HepG2 (cell line): ENCODE data around the gene CEP68. TPM values are rescaled to one million over a fixed set of nuclear protein-coding genes. Genes with fewer than 3 reads are reported as not detected.

Experiments
- ETV6 ChIP-seq: sonication (generic); formaldehyde crosslinking; conservative IDR thresholded peaks from 2 replicates; pipeline ENCODE4 v1.4.0; 2020; ENCODE audit warnings: missing genetic modification reagents
- KDM1A ChIP-seq: IDR thresholded peaks from 2 replicates; pipeline ENCODE4 v1.6.1; 2016; ENCODE audit warnings: missing compliant biosample characterization
- MIXL1 ChIP-seq: IDR thresholded peaks from 2 replicates; pipeline ENCODE4 v1.6.1; 2016
- MYC ChIP-seq: sonication (generic); formaldehyde crosslinking; IDR thresholded peaks from 2 replicates; pipeline ENCODE4 v1.9.0; 2021; ENCODE audit warnings: missing genetic modification reagents, borderline replicate concordance
- PAX8 ChIP-seq: sonication (generic); formaldehyde crosslinking; IDR thresholded peaks from 2 replicates; pipeline ENCODE4 v1.8.0; 2022; ENCODE audit warnings: mild to moderate bottlenecking, missing genetic modification reagents, borderline replicate concordance
- PCBP2 ChIP-seq: fragments of 200-400 bp; formaldehyde crosslinking; optimal IDR thresholded peaks from 2 replicates; pipeline ENCODE3; 2018; ENCODE audit warnings: low read length, low read depth; ENCODE audit not compliant: poor library complexity, severe bottlenecking
- PHF21A ChIP-seq: sonication (generic); formaldehyde crosslinking; IDR thresholded peaks from 2 replicates; pipeline ENCODE4 v1.5.0; 2020; ENCODE audit warnings: mild to moderate bottlenecking, missing genetic modification reagents
- SALL2 ChIP-seq: sonication (generic); formaldehyde crosslinking; IDR thresholded peaks from 2 replicates; pipeline ENCODE4 v1.8.1; 2023; ENCODE audit warnings: mild to moderate bottlenecking, missing genetic modification reagents, inconsistent platforms
- ZBED4 ChIP-seq: sonication (generic); formaldehyde crosslinking; IDR thresholded peaks from 2 replicates; pipeline ENCODE4 v1.4.0; 2020; ENCODE audit warnings: missing genetic modification reagents, borderline replicate concordance
- ZEB1 ChIP-seq: IDR thresholded peaks from 2 replicates; pipeline ENCODE4 v1.6.1; 2012; ENCODE audit warnings: mild to moderate bottlenecking, low read depth, inconsistent platforms; ENCODE audit not compliant: insufficient replicate concordance
- ZFP62 ChIP-seq: sonication (generic); formaldehyde crosslinking; IDR thresholded peaks from 2 replicates; pipeline ENCODE4 v1.4.0; 2020; ENCODE audit warnings: missing genetic modification reagents
- ZFYVE20 ChIP-seq: sonication (generic); formaldehyde crosslinking; IDR thresholded peaks from 2 replicates; pipeline ENCODE4 v1.8.0; 2023; ENCODE audit warnings: low read depth, mild to moderate bottlenecking, moderate library complexity, missing genetic modification reagents, borderline replicate concordance
- ZNF251 ChIP-seq: sonication (generic); formaldehyde crosslinking; IDR thresholded peaks from 2 replicates; pipeline ENCODE4 v1.9.0; 2021; ENCODE audit warnings: mild to moderate bottlenecking, missing genetic modification reagents
- ZNF329 ChIP-seq: sonication (generic); formaldehyde crosslinking; IDR thresholded peaks from 2 replicates; pipeline ENCODE4 v1.9.0; 2021; ENCODE audit warnings: low read depth, mild to moderate bottlenecking, missing genetic modification reagents
- ZNF547 ChIP-seq: sonication (generic); formaldehyde crosslinking; IDR thresholded peaks from 2 replicates; pipeline ENCODE4 v1.5.1; 2020; ENCODE audit warnings: mild to moderate bottlenecking, missing genetic modification reagents
- ZNF550 ChIP-seq: sonication (generic); formaldehyde crosslinking; IDR thresholded peaks from 2 replicates; pipeline ENCODE4 v1.4.0; 2020; ENCODE audit warnings: mild to moderate bottlenecking, missing genetic modification reagents, borderline replicate concordance
- ZSCAN30 ChIP-seq: sonication (generic); formaldehyde crosslinking; IDR thresholded peaks from 2 replicates; pipeline ENCODE4 v1.5.0; 2020; ENCODE audit warnings: mild to moderate bottlenecking, missing genetic modification reagents
- polyA plus RNA-seq, 8 experiments: library from polyadenylated mRNA; depleted of rRNA in 3 of 8; stranded (reverse) in 7 of 8; unstranded in 1 of 8; fragments of >200 nt; fragmentation: Illumina TruSeq in 4 of 8; extraction: Trizol in 4 of 8; gene quantifications; 2 replicates each; pipeline versions ENCODE4 v1.2.1 to v1.2.3, GENCODE V29; 2011 to 2016; ENCODE audit warnings: low read depth in 4 of 8, missing spikeins in 1 of 8, mixed read lengths in 1 of 8; ENCODE audit not compliant: insufficient read depth in 1 of 8
- total RNA-seq, 5 experiments: library from RNA; depleted of rRNA; stranded (reverse); fragments of >200 nt; fragmentation: Illumina TruSeq; extraction: Trizol; gene quantifications; 2 replicates each; pipeline ENCODE4 v1.2.3, GENCODE V29; 2016; ENCODE audit warnings: low read depth in 1 of 5
- TF ChIP-seq, protein P1 (sequence below): sonication (generic); formaldehyde crosslinking; IDR thresholded peaks from 2 replicates; pipeline ENCODE4 v1.5.1; 2020; ENCODE audit warnings: missing genetic modification reagents, mild to moderate bottlenecking, borderline replicate concordance
- TF ChIP-seq, protein P2 (sequence below): IDR thresholded peaks from 2 replicates; pipeline ENCODE4 v1.6.1; 2016
- TF ChIP-seq, protein P3 (sequence below): sonication (generic); formaldehyde crosslinking; IDR thresholded peaks from 2 replicates; pipeline ENCODE4 v1.5.0; 2020; ENCODE audit warnings: mild to moderate bottlenecking, missing genetic modification reagents, borderline replicate concordance

CEP68 gene
- total and polyA plus RNA-seq, 2 of the 13 experiments (the other 11 are each of a cell fraction or from before 2014, with no cell fraction given): 5.7 to 9.3 TPM

DNA sequence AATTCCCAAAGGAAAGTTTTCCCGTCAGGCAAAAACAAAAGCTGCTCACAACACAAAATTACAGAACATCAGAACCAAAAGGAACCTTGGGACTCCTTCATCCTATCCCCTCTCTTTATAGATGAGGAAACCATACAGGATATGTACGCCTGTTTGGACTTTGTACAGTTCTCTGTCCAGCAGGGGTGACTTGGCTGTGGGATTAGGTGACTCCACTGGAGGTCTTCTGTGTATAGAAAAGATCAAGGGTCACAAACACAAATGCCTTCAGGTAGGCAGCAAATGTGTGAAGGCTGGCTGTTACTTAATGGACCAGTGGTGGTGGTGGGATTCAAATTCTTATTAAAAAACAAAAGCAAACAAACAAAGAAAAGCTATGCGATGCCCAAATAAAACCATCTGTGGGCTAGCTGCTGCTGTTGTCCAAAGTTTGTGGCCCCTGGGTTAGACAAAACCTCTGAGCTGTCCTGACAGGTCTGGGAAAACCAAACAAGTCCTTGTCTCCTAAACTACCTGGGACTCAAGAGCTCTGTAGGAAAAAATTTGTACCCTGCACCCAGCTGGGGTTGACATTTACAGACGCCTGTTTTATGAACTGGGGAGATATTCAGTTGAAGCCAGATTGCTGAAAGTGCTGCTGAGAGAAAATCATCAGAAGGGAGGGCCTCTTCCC lies 1.3 kb upstream of the CEP68 start (continued):
- TF ChIP-seq, protein P1, sequence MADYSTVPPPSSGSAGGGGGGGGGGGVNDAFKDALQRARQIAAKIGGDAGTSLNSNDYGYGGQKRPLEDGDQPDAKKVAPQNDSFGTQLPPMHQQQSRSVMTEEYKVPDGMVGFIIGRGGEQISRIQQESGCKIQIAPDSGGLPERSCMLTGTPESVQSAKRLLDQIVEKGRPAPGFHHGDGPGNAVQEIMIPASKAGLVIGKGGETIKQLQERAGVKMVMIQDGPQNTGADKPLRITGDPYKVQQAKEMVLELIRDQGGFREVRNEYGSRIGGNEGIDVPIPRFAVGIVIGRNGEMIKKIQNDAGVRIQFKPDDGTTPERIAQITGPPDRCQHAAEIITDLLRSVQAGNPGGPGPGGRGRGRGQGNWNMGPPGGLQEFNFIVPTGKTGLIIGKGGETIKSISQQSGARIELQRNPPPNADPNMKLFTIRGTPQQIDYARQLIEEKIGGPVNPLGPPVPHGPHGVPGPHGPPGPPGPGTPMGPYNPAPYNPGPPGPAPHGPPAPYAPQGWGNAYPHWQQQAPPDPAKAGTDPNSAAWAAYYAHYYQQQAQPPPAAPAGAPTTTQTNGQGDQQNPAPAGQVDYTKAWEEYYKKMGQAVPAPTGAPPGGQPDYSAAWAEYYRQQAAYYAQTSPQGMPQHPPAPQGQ: no peak
- TF ChIP-seq SALL2 (CRISPR knock-in tag): no peak
- no peak for TF ChIP-seq ZNF329 (CRISPR knock-in tag)
- no peak for TF ChIP-seq ZNF251 (CRISPR knock-in tag)
- no peak; the same call in 1 of the 2 replicates for TF ChIP-seq KDM1A (CRISPR knock-in tag)
- TF ChIP-seq ZEB1: peak; percentile 87
- TF ChIP-seq PHF21A (CRISPR knock-in tag): no peak
- TF ChIP-seq ZNF550 (CRISPR knock-in tag): no peak
- TF ChIP-seq ZFP62 (CRISPR knock-in tag): no peak
- TF ChIP-seq ZSCAN30: no peak
- TF ChIP-seq, protein P2, sequence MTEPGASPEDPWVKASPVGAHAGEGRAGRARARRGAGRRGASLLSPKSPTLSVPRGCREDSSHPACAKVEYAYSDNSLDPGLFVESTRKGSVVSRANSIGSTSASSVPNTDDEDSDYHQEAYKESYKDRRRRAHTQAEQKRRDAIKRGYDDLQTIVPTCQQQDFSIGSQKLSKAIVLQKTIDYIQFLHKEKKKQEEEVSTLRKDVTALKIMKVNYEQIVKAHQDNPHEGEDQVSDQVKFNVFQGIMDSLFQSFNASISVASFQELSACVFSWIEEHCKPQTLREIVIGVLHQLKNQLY (CRISPR knock-in tag): no peak
- TF ChIP-seq MIXL1: no peak
- TF ChIP-seq ZBED4 (CRISPR knock-in tag): no peak
- TF ChIP-seq PAX8 (CRISPR knock-in tag): no peak
- TF ChIP-seq ZFYVE20 (CRISPR knock-in tag): no peak
- TF ChIP-seq ETV6 (CRISPR knock-in tag): no peak
- no peak for TF ChIP-seq MYC
- no peak for TF ChIP-seq ZNF547 (CRISPR knock-in tag)
- TF ChIP-seq PCBP2: no peak
- TF ChIP-seq, protein P3, sequence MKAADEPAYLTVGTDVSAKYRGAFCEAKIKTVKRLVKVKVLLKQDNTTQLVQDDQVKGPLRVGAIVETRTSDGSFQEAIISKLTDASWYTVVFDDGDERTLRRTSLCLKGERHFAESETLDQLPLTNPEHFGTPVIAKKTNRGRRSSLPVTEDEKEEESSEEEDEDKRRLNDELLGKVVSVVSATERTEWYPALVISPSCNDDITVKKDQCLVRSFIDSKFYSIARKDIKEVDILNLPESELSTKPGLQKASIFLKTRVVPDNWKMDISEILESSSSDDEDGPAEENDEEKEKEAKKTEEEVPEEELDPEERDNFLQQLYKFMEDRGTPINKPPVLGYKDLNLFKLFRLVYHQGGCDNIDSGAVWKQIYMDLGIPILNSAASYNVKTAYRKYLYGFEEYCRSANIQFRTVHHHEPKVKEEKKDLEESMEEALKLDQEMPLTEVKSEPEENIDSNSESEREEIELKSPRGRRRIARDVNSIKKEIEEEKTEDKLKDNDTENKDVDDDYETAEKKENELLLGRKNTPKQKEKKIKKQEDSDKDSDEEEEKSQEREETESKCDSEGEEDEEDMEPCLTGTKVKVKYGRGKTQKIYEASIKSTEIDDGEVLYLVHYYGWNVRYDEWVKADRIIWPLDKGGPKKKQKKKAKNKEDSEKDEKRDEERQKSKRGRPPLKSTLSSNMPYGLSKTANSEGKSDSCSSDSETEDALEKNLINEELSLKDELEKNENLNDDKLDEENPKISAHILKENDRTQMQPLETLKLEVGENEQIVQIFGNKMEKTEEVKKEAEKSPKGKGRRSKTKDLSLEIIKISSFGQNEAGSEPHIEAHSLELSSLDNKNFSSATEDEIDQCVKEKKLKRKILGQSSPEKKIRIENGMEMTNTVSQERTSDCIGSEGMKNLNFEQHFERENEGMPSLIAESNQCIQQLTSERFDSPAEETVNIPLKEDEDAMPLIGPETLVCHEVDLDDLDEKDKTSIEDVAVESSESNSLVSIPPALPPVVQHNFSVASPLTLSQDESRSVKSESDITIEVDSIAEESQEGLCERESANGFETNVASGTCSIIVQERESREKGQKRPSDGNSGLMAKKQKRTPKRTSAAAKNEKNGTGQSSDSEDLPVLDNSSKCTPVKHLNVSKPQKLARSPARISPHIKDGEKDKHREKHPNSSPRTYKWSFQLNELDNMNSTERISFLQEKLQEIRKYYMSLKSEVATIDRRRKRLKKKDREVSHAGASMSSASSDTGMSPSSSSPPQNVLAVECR (CRISPR knock-in tag): no peak
